HCEC 1CT (cell line): ENCODE results near the gene TMEM120A.

ENCODE experiments used
- DNase-seq: peaks from one replicate; pipeline ENCODE4 v3.0.0-alpha.2; 2017

Gene TMEM120A

GRCh38 chr7:75980430-75981202 is 13.8 kb downstream of the TMEM120A start:
- no peak for DNase-seq

- no peak for DNase-seq
Measured at GRCh38 chr7:75979759-75980429, 14.5 kb downstream of the TMEM120A start.

GRCh38 chr7:75977743-75978142 is 16.7 kb downstream of the TMEM120A start:
- no peak for DNase-seq

GRCh38 chr7:75971961-75972763 is 22.2 kb downstream of the TMEM120A start:
- DNase-seq = no peak

- DNase-seq = no peak
Measured at GRCh38 chr7:75971309-75971960, 23.0 kb downstream of the TMEM120A start.

- DNase-seq = no peak
Measured at GRCh38 chr7:75969704-75970498, 24.5 kb downstream of the TMEM120A start.

- no peak for DNase-seq
Measured at GRCh38 chr7:75969182-75969581, 25.2 kb downstream of the TMEM120A start.

GRCh38 chr7:75968561-75969001 is 25.8 kb downstream of the TMEM120A start:
- no peak for DNase-seq

GRCh38 chr7:75968012-75968411 is 26.4 kb downstream of the TMEM120A start:
- DNase-seq = no peak

GRCh38 chr7:75967487-75967997 is 26.9 kb downstream of the TMEM120A start:
- DNase-seq = no peak

GRCh38 chr7:75967055-75967454 is 27.3 kb downstream of the TMEM120A start:
- DNase-seq = no peak

- no peak for DNase-seq
Measured at GRCh38 chr7:75966190-75966961, 28.0 kb downstream of the TMEM120A start.

- DNase-seq = no peak
Measured at GRCh38 chr7:75965617-75966016, 28.8 kb downstream of the TMEM120A start.

- DNase-seq = no peak
Measured at GRCh38 chr7:75963381-75963995, 30.9 kb downstream of the TMEM120A start.

- DNase-seq = no peak
Measured at GRCh38 chr7:75962607-75963380, 31.6 kb downstream of the TMEM120A start.

- DNase-seq = no peak
Measured at GRCh38 chr7:75961218-75961617, 33.2 kb downstream of the TMEM120A start.

GRCh38 chr7:75960372-75960771 is 34.0 kb downstream of the TMEM120A start:
- DNase-seq = no peak

- no peak for DNase-seq
Measured at GRCh38 chr7:75958802-75959543, 35.4 kb downstream of the TMEM120A start.
